C4-2B (cell line): ENCODE measurements around the gene UBE2B.

Experiments
- H3K27ac ChIP-seq: fragments of 450-650 bp; 2 replicates; pipeline ENCODE4 v1.5.1; 2017
- CTCF ChIP-seq: fragments of 450-650 bp; conservative IDR thresholded peaks from 2 replicates; pipeline ENCODE4 v1.5.1; 2017; ENCODE audit warnings: mild to moderate bottlenecking
- ZFX ChIP-seq: fragments of 450-650 bp; IDR thresholded peaks from 2 replicates; pipeline ENCODE4 v1.6.1; 2017

Gene UBE2B

GRCh38 chr5:134438721-134439123 is 67.4 kb downstream of the UBE2B start:
- TF ChIP-seq CTCF (no peak), ZFX (no peak)
- peak overlapping the region; percentile 65 for H3K27ac ChIP-seq

DNA sequence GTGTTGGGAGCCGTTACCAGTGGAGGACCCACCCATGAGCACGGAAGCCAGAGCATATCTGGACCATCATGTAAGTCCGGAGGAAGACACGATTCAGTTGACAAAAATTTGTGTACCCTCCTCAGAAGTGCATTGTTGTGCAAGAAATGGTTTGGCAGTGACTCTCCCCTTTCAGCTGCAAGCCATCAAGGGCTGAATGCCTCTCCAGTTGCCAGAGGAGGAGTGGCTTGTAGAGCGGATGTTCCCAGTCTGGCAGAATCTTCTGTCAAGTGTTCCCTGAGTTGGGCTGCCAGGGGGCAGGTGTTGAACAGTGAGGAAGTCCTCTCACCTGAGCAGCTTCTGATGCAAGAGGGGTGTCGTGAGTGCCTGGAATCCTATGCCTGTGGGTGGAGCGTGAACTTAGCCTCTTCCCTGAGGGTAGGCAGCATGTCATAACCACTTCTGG is 67.9 kb downstream of the UBE2B start:
- no peak overlapping the region for H3K27ac ChIP-seq
- no peak for TF ChIP-seq CTCF
- TF ChIP-seq ZFX, result no peak

DNA sequence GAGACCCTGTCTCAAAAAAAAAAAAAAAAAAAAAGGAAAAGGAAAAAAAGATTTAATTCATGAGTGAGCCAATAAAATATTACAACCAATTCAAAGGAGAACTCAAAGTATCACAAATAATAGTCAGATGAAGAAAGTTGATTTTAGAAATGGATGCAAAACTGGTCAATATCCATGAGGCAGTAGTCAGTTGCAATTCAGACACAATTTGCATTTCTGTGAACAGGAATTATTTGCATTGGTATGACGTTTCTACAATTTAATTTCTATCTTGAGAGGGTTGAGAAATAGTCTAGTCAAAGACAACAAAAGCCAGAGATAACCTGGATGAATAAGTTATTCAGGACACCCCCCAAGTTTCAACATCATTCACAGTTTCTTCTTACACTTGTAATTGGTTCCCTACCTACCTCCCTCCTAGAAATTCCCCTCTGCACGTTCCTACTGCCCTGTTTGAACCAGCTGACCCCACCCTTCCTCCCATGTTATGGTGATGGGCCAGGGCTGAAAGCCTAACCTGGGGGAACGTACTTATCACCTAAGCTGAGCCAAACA is 68.9 kb downstream of the UBE2B start:
- no peak for TF ChIP-seq CTCF
- no peak for TF ChIP-seq ZFX
- no peak overlapping the region for H3K27ac ChIP-seq
